IMR-90 (cell line): ENCODE data around the gene SDK1. TPM values are rescaled to one million over a fixed set of nuclear protein-coding genes. Genes with fewer than 3 reads are reported as not detected.

Experiments used
- ATAC-seq: fragments of 200-7000 bp; cut with Tn5 transposase; 2 replicates; pipeline ENCODE4 v1.9.1; 2020; ENCODE audit warnings: low read depth, mild to moderate bottlenecking, moderate library complexity
- BruUV-seq: library from RNA; stranded (reverse); fragments of 400-500 nt; replicated peaks from 2 replicates; lab custom pipeline; 2021; lab: Mats Ljungman, UMichigan
- CTCF ChIA-PET: fragments of 300-600 bp; formaldehyde crosslinking; extraction: SDS; loops from one replicate; lab custom pipeline; 2021; ENCODE audit warnings: antibody characterized with exemption; lab: Yijun Ruan, JAX
- POLR2A ChIA-PET: fragments of 300-600 bp; sonication (Branson Sonifier 250); formaldehyde crosslinking; loops from one replicate; lab custom pipeline; 2022; ENCODE audit warnings: antibody characterized with exemption; ENCODE audit not compliant: unreplicated experiment; lab: Charles Lee
- DNase-seq: peaks from one replicate; pipeline ENCODE4 v3.0.0; 2013
- H2AFZ ChIP-seq: replicated peaks from 2 replicates; pipeline ENCODE3; 2013; ENCODE audit warnings: low read length, mild to moderate bottlenecking; ENCODE audit not compliant: poor library complexity
- H2AK5ac ChIP-seq: 2 replicates; pipeline ENCODE4 v1.6.1; 2013; ENCODE audit warnings: low read depth, low read length, inconsistent platforms
- H2AK9ac ChIP-seq: replicated peaks from 2 replicates; pipeline ENCODE3; 2013; ENCODE audit warnings: mild to moderate bottlenecking, low read depth, low read length, moderate library complexity; ENCODE audit not compliant: poor library complexity
- H2BK120ac ChIP-seq: 2 replicates; pipeline ENCODE4 v1.6.1; 2013; ENCODE audit warnings: low read depth, low read length, inconsistent platforms
- H2BK15ac ChIP-seq: 3 replicates; pipeline ENCODE4 v1.6.1; 2013; ENCODE audit warnings: low read depth, low read length, inconsistent platforms
- H2BK20ac ChIP-seq: 2 replicates; pipeline ENCODE4 v1.6.1; 2013; ENCODE audit warnings: low read depth, mild to moderate bottlenecking, inconsistent platforms, low read length, moderate library complexity
- H2BK5ac ChIP-seq: 2 replicates; pipeline ENCODE4 v1.6.1; 2013; ENCODE audit warnings: mild to moderate bottlenecking, low read depth, low read length, inconsistent platforms; ENCODE audit not compliant: poor library complexity, severe bottlenecking
- H3K14ac ChIP-seq: replicated peaks from 2 replicates; pipeline ENCODE4 v1.6.1; 2013; ENCODE audit warnings: low read depth, low read length, inconsistent platforms
- H3K18ac ChIP-seq: 2 replicates; pipeline ENCODE4 v1.6.1; 2013; ENCODE audit warnings: low read depth, low read length, control low read depth
- H3K23ac ChIP-seq: 2 replicates; pipeline ENCODE4 v1.6.1; 2013; ENCODE audit warnings: low read depth, low read length, inconsistent platforms
- H3K27ac ChIP-seq: 2 replicates; pipeline ENCODE4 v1.5.1; 2013; ENCODE audit warnings: mild to moderate bottlenecking, control low read depth, low read length; ENCODE audit not compliant: insufficient read depth
- H3K27me3 ChIP-seq: 2 replicates; pipeline ENCODE4 v1.6.1; 2013; ENCODE audit warnings: low read length; ENCODE audit not compliant: control insufficient read depth, insufficient read depth
- H3K36me3 ChIP-seq: 2 replicates; pipeline ENCODE4 v1.6.1; 2013; ENCODE audit warnings: low read length, mixed read lengths; ENCODE audit not compliant: control insufficient read depth, insufficient read depth
- H3K4ac ChIP-seq: 2 replicates; pipeline ENCODE4 v1.6.1; 2013; ENCODE audit warnings: low read depth, low read length, inconsistent platforms
- H3K4me1 ChIP-seq: 2 replicates; pipeline ENCODE4 v1.6.1; 2013; ENCODE audit warnings: low read length, mixed read lengths; ENCODE audit not compliant: control insufficient read depth, insufficient read depth
- H3K4me2 ChIP-seq: 2 replicates; pipeline ENCODE4 v1.6.1; 2013; ENCODE audit warnings: low read depth, mild to moderate bottlenecking, control low read depth, low read length, moderate library complexity
- H3K4me3 ChIP-seq: 2 replicates; pipeline ENCODE4 v1.5.1; 2013; ENCODE audit warnings: low read depth, mild to moderate bottlenecking, control low read depth, low read length, moderate library complexity; ENCODE audit not compliant: insufficient read depth
- H3K56ac ChIP-seq: 2 replicates; pipeline ENCODE4 v1.6.1; 2013; ENCODE audit warnings: low read length, inconsistent platforms; ENCODE audit not compliant: insufficient read depth; ENCODE audit errors: extremely low read depth
- H3K79me1 ChIP-seq, 2 experiments: 2 replicates each; pipeline ENCODE4 v1.6.1; 2013; ENCODE audit warnings: low read length in 2 of 2, inconsistent platforms in 1 of 2, low read depth in 1 of 2
- H3K9ac ChIP-seq: 2 replicates; pipeline ENCODE4 v1.6.1; 2013; ENCODE audit warnings: low read depth, low read length, control low read depth
- H3K9me1 ChIP-seq: 2 replicates; pipeline ENCODE4 v1.6.1; 2013; ENCODE audit warnings: low read length, inconsistent platforms; ENCODE audit not compliant: insufficient read depth
- H3K9me3 ChIP-seq: 2 replicates; pipeline ENCODE4 v1.6.1; 2013; ENCODE audit warnings: low read length; ENCODE audit not compliant: control insufficient read depth, insufficient read depth
- H4K20me1 ChIP-seq: 2 replicates; pipeline ENCODE4 v1.6.1; 2013; ENCODE audit warnings: low read length, inconsistent platforms; ENCODE audit not compliant: insufficient read depth
- H4K5ac ChIP-seq: 2 replicates; pipeline ENCODE4 v1.6.1; 2013; ENCODE audit warnings: mild to moderate bottlenecking, low read depth, low read length, control low read depth
- H4K8ac ChIP-seq, 2 experiments: 2 replicates each; pipeline ENCODE4 v1.6.1; 2013; ENCODE audit warnings: low read depth in 2 of 2, low read length in 2 of 2, control low read depth in 1 of 2, inconsistent platforms in 1 of 2
- H4K91ac ChIP-seq: 2 replicates; pipeline ENCODE4 v1.6.1; 2013; ENCODE audit warnings: low read depth, low read length, inconsistent platforms; ENCODE audit not compliant: insufficient read depth
- BHLHE40 ChIP-seq: fragments of 150-350 bp; IDR thresholded peaks from 2 replicates; pipeline ENCODE4 v1.6.1; 2016; ENCODE audit warnings: mild to moderate bottlenecking, low read depth, low read length
- CEBPB ChIP-seq: IDR thresholded peaks from 2 replicates; pipeline ENCODE4 v1.6.1; 2012; ENCODE audit warnings: low read depth, low read length, improper control_type of control experiment
- FOS ChIP-seq: fragments of 150-350 bp; IDR thresholded peaks from 2 replicates; pipeline ENCODE4 v1.6.1; 2016; ENCODE audit warnings: low read depth, low read length
- MAFK ChIP-seq: IDR thresholded peaks from 2 replicates; pipeline ENCODE4 v1.6.1; 2012; ENCODE audit warnings: low read depth, low read length, improper control_type of control experiment
- MAZ ChIP-seq: IDR thresholded peaks from 2 replicates; pipeline ENCODE4 v1.6.1; 2012; ENCODE audit warnings: low read depth, mild to moderate bottlenecking, low read length, improper control_type of control experiment, moderate library complexity, borderline replicate concordance
- POLR2A ChIP-seq: IDR thresholded peaks from 2 replicates; pipeline ENCODE4 v1.6.1; 2012; ENCODE audit warnings: mild to moderate bottlenecking, low read depth, low read length
- RFX5 ChIP-seq: IDR thresholded peaks from 2 replicates; pipeline ENCODE4 v1.8.0; 2012; ENCODE audit warnings: low read depth, mild to moderate bottlenecking, low read length, moderate library complexity
- WGBS, 2 experiments: methylation state at CpG; one replicate each; pipeline versions ENCODE4 v1.1.5 to v1.1.7; 2013; ENCODE audit warnings: missing lambda C conversion rate in 2 of 2; ENCODE audit not compliant: insufficient read length in 1 of 2; ENCODE audit errors: extremely low coverage in 2 of 2; 5-methylcytosine and 5-hydroxymethylcytosine counted together
- dilution Hi-C: fragments of 300-500 bp; cut with HindIII; formaldehyde crosslinking; loops from one replicate; pipeline ENCODE4 v1.14.3; 2018; ENCODE audit warnings: low sequenced_read_pairs; ENCODE audit not compliant: unreplicated experiment
- in situ Hi-C: fragments of 300-500 bp; cut with MboI; formaldehyde crosslinking; loops from 3 replicates; pipeline ENCODE4 v1.14.3; 2019; ENCODE audit warnings: low sequenced_read_pairs, inconsistent platforms, mixed read lengths
- intact Hi-C: fragments of 100-400 bp; cut with micrococcal nuclease; formaldehyde crosslinking; loops from 2 replicates; pipeline ENCODE4 v1.10.0; 2022
- polyA plus RNA-seq, 3 experiments: library from polyadenylated mRNA; depleted of rRNA; stranded (reverse); fragments of >200 nt; gene quantifications; 2 replicates each; pipeline ENCODE4 v1.2.3, GENCODE V29; 2012; ENCODE audit warnings: low replicate concordance in 1 of 3
- total RNA-seq: library from RNA; depleted of rRNA; stranded (reverse); fragments of >200 nt; gene quantifications from 2 replicates; pipeline ENCODE4 v1.2.3, GENCODE V29; 2012
- TF ChIP-seq, protein P1 (sequence below): fragments of 150-350 bp; IDR thresholded peaks from 2 replicates; pipeline ENCODE4 v1.6.1; 2017; ENCODE audit warnings: mild to moderate bottlenecking, antibody characterized with exemption, low read length, low read depth

Gene SDK1
- total and polyA plus RNA-seq, 2 of the 4 experiments (the other 2 are of a cell fraction) = 1.5 to 1.6 TPM

GRCh38 chr7:4268040-4268965 is 967.3 kb downstream of the SDK1 start (continued):
- TF ChIP-seq MAZ = no peak

DNA sequence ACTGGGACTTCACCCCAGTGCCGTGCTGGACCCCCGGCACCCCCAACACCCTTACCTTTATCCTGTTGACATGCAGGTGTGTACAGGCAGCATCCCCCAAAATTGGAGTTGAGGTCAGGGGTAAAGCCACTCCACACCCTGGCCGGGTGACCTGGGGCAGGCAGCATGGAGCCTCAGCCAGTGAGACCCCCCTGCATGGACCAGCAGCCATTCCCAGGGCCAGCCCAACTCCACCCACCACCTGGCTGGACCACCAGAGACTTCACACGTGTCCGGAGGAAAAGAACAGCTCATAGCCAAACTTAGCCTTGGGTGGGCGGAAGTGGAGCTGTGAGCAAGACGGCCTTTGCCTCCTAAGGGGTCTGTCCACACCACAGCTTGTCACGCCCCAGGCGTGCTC is 968.0 kb downstream of the SDK1 start:
- Histone ChIP-seq H3K56ac (no peak overlapping the region), H3K4ac (no peak overlapping the region), H3K14ac (no peak overlapping the region), H3K36me3 (no peaks in the 10 kb centered on the region), H3K9me3 (peaks cover 28% of the 10 kb centered on the region), H4K8ac (no peak overlapping the region), H3K4me3 (no peak overlapping the region), H4K20me1 (no peaks in the 10 kb centered on the region), H3K4me2 (no peak overlapping the region), H3K27ac (no peak overlapping the region), H2AK9ac (no peak overlapping the region), H2BK120ac (no peak overlapping the region), H4K5ac (no peak overlapping the region), H3K27me3 (no peaks in the 10 kb centered on the region), H2BK20ac (no peak overlapping the region), H3K23ac (no peak overlapping the region), H3K4me1 (no peaks in the 10 kb centered on the region), H3K18ac (no peak overlapping the region), H3K79me1 (no peaks in the 10 kb centered on the region), H2BK5ac (no peak overlapping the region), H2AFZ (no peak overlapping the region), H2BK15ac (no peak overlapping the region), H3K9me1 (no peaks in the 10 kb centered on the region), H3K9ac (no peak overlapping the region), H2AK5ac (no peak overlapping the region), H4K91ac (no peak overlapping the region)
- DNase-seq = no peak
- intact Hi-C loops = no loop called here
- ChIA-PET POLR2A (no interaction called here), CTCF (no interaction called here)
- BruUV-seq = no TSS peak
- ATAC-seq = no peak
- in situ Hi-C loops = no loop called here
- dilution Hi-C loops = no loop called here
- no CpG with 5 or more reads among the region's 9 CpGs for WGBS, 2 experiments
- TF ChIP-seq FOS (no peak), BHLHE40 (no peak), MAFK (no peak), POLR2A (no peak), CEBPB (no peak), RFX5 (no peak)
- TF ChIP-seq, protein P1, sequence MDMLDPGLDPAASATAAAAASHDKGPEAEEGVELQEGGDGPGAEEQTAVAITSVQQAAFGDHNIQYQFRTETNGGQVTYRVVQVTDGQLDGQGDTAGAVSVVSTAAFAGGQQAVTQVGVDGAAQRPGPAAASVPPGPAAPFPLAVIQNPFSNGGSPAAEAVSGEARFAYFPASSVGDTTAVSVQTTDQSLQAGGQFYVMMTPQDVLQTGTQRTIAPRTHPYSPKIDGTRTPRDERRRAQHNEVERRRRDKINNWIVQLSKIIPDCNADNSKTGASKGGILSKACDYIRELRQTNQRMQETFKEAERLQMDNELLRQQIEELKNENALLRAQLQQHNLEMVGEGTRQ = no peak
